K562 (cell line): ENCODE measurements around the gene UBE2S. TPM values are rescaled to one million over a fixed set of nuclear protein-coding genes. Genes with fewer than 3 reads are reported as not detected.
"Not testable (repeated sequence)": the region's sequence is repeated elsewhere in the genome, so short reads cannot be mapped to it uniquely, and the experiment has no call there.

Experiments used
- ATAC-seq: fragments of 200-7000 bp; cut with Tn5 transposase; 3 replicates; pipeline ENCODE4 v1.9.1; 2020; ENCODE audit warnings: moderate library complexity
- BruUV-seq: library from RNA; stranded (reverse); fragments of 400-500 nt; replicated peaks from 2 replicates; lab custom pipeline; 2021; lab: Mats Ljungman, UMichigan
- CTCF ChIA-PET: fragments of 300-600 bp; formaldehyde crosslinking; extraction: SDS; loops from one replicate; lab custom pipeline; 2021; ENCODE audit warnings: low intra/inter-chr PET ratio; lab: Yijun Ruan, JAX
- POLR2A ChIA-PET: fragments of 300-600, 350-650 bp; sonication (Branson Sonifier 250); formaldehyde crosslinking; extraction: SDS; loops from one replicate; lab custom pipeline; 2021; ENCODE audit warnings: antibody characterized with exemption, inconsistent platforms; lab: Yijun Ruan, JAX
- DNase-seq, 4 experiments: peaks; one replicate each; pipeline versions ENCODE4 v3.0.0 to v3.0.0-alpha.2; 2011 to 2018; ENCODE audit warnings: low spot score in 3 of 4, mixed read lengths in 3 of 4; ENCODE audit errors: extremely low read depth in 1 of 4
- FAIRE-seq: peaks from 2 replicates; lab custom pipeline; 2011; peaks lifted over from hg19 to GRCh38; lab: Jason Lieb, UNC
- H2AFZ ChIP-seq: 2 replicates; pipeline ENCODE4 v1.6.0; 2011; ENCODE audit warnings: low read depth, low read length, control low read depth, inconsistent platforms
- H3K27ac ChIP-seq: fragments of 200-600 bp; 3 replicates; pipeline ENCODE4 v1.8.0; 2011; ENCODE audit warnings: low read depth, mild to moderate bottlenecking, control low read depth, inconsistent platforms, low read length, moderate library complexity, mixed read lengths; ENCODE audit errors: extremely low read depth
- H3K27me3 ChIP-seq, 2 experiments: fragments of 300-600 bp in 1 of 2; 2 replicates in 1 of 2; 3 replicates in 1 of 2; pipeline versions ENCODE4 v1.6.0 to v1.8.0; 2011; ENCODE audit warnings: inconsistent platforms in 2 of 2, low read length in 2 of 2, mild to moderate bottlenecking in 1 of 2, mixed read lengths in 1 of 2, moderate library complexity in 1 of 2; ENCODE audit not compliant: control insufficient read depth in 2 of 2, insufficient read depth in 2 of 2
- H3K36me3 ChIP-seq: fragments of 300-600 bp; 3 replicates; pipeline ENCODE4 v1.8.0; 2011; ENCODE audit warnings: mild to moderate bottlenecking, low read length, inconsistent platforms; ENCODE audit not compliant: control insufficient read depth, insufficient read depth
- H3K4me1 ChIP-seq, 2 experiments: fragments of 200-600 bp in 1 of 2; replicated peaks in 1 of 2; 2 replicates in 1 of 2; 3 replicates in 1 of 2; pipeline versions ENCODE4 v1.5.1 to v1.8.0; 2011; ENCODE audit warnings: inconsistent platforms in 2 of 2, low read length in 2 of 2, mild to moderate bottlenecking in 1 of 2, mixed read lengths in 1 of 2, moderate library complexity in 1 of 2; ENCODE audit not compliant: control insufficient read depth in 2 of 2, insufficient read depth in 2 of 2
- H3K4me2 ChIP-seq: 2 replicates; pipeline ENCODE4 v1.6.1; 2011; ENCODE audit warnings: low read length, control low read depth, inconsistent platforms, mixed read lengths; ENCODE audit not compliant: insufficient read depth
- H3K4me3 ChIP-seq: fragments of 200-600 bp; sonication (generic), shearing (Covaris generic); 2 replicates; pipeline ENCODE4 v1.5.1; 2016; ENCODE audit warnings: control low read depth, inconsistent platforms
- H3K79me2 ChIP-seq: fragments of 200-600 bp; 3 replicates; pipeline ENCODE4 v1.8.0; 2011; ENCODE audit warnings: low read length, inconsistent platforms; ENCODE audit not compliant: control insufficient read depth, insufficient read depth
- H3K9ac ChIP-seq, 2 experiments: 2 replicates each; pipeline versions ENCODE4 v1.6.0 to v1.6.1; 2011; ENCODE audit warnings: low read depth in 2 of 2, low read length in 2 of 2, control low read depth in 1 of 2, inconsistent platforms in 1 of 2, mild to moderate bottlenecking in 1 of 2, mixed read lengths in 1 of 2; ENCODE audit not compliant: insufficient read depth in 1 of 2
- H3K9me1 ChIP-seq: one replicate; pipeline ENCODE4 v1.6.0; 2011; ENCODE audit warnings: inconsistent platforms, mild to moderate bottlenecking, low read length, moderate library complexity; ENCODE audit not compliant: control insufficient read depth, insufficient read depth
- H3K9me3 ChIP-seq: replicated peaks from 2 replicates; pipeline ENCODE4 v1.5.1; 2011; ENCODE audit warnings: low read depth, low read length, inconsistent platforms; ENCODE audit not compliant: control insufficient read depth, insufficient read depth
- H4K20me1 ChIP-seq: replicated peaks from 2 replicates; pipeline ENCODE4 v1.6.1; 2011; ENCODE audit warnings: low read length, inconsistent platforms, mixed read lengths; ENCODE audit not compliant: control insufficient read depth, insufficient read depth
- ATF7 ChIP-seq: fragments of 450-650 bp; IDR thresholded peaks from 2 replicates; pipeline ENCODE4 v1.7.1; 2014; ENCODE audit warnings: mild to moderate bottlenecking, moderate library complexity
- BCOR ChIP-seq: fragments of 450-650 bp; IDR thresholded peaks from 2 replicates; pipeline ENCODE4 v1.6.1; 2016
- DIDO1 ChIP-seq: fragments of 450-650 bp; IDR thresholded peaks from 2 replicates; pipeline ENCODE4 v1.6.1; 2016; ENCODE audit warnings: low read depth, missing biosample characterization, missing genetic modification characterization
- GTF2B ChIP-seq: IDR thresholded peaks from 2 replicates; pipeline ENCODE4 v1.6.1; 2011; ENCODE audit not compliant: insufficient read length; ENCODE audit errors: extremely low read depth
- HNRNPLL ChIP-seq: fragments of 200-400 bp; formaldehyde crosslinking; IDR thresholded peaks from 2 replicates; pipeline ENCODE4 v1.6.1; 2017; ENCODE audit warnings: low read length, low read depth, mild to moderate bottlenecking; ENCODE audit not compliant: poor library complexity, severe bottlenecking
- KLF10 ChIP-seq: fragments of 250-450 bp; sonication (Bioruptor Pico); IDR thresholded peaks from 2 replicates; pipeline ENCODE4 v1.6.1; 2021; ENCODE audit warnings: matching md5 sums
- MCM5 ChIP-seq: fragments of 450-650 bp; IDR thresholded peaks from 2 replicates; pipeline ENCODE4 v1.6.1; 2016; ENCODE audit warnings: low read depth
- OTX1 ChIP-seq: fragments of 450-650 bp; formaldehyde crosslinking; IDR thresholded peaks from 2 replicates; pipeline ENCODE4 v1.4.0; 2022; ENCODE audit warnings: mild to moderate bottlenecking
- SREBF1 ChIP-seq: fragments of 150-350 bp; IDR thresholded peaks from 2 replicates; pipeline ENCODE4 v1.6.1; 2014; ENCODE audit warnings: antibody characterized with exemption, low read depth, low read length, borderline replicate concordance
- VEZF1 ChIP-seq: fragments of 200-800 bp; sonication (Bioruptor generic); IDR thresholded peaks from 2 replicates; pipeline ENCODE4 v1.6.1; 2017; ENCODE audit warnings: missing genetic modification characterization, missing compliant biosample characterization
- ZFP36 ChIP-seq: fragments of 150-350 bp; IDR thresholded peaks from 2 replicates; pipeline ENCODE4 v1.6.1; 2018; ENCODE audit warnings: low read length, low read depth; ENCODE audit not compliant: partially characterized antibody
- ZNF121 ChIP-seq: sonication (generic); formaldehyde crosslinking; conservative IDR thresholded peaks from 2 replicates; pipeline ENCODE4 v1.8.0; 2022; ENCODE audit warnings: missing genetic modification reagents
- ZNF644 ChIP-seq: fragments of 200-800 bp; sonication (Bioruptor generic); IDR thresholded peaks from 2 replicates; pipeline ENCODE4 v1.6.1; 2016; ENCODE audit warnings: low read depth, missing genetic modification characterization, missing compliant biosample characterization
- WGBS: fragments of 100-300 bp; shearing (Covaris generic); methylation state at CpG from one replicate; pipeline ENCODE4 v1.1.6; 2016; ENCODE audit warnings: low coverage, mixed read lengths; ENCODE audit not compliant: insufficient coverage; ENCODE audit errors: missing lambda C conversion rate; 5-methylcytosine and 5-hydroxymethylcytosine counted together
- in situ Hi-C: fragments of 300-500 bp; cut with MboI; formaldehyde crosslinking; loops from 4 replicates; pipeline ENCODE4 v1.15.0; 2018; ENCODE audit warnings: inconsistent platforms, mixed read lengths
- intact Hi-C: fragments of 100-400 bp; cut with micrococcal nuclease; formaldehyde crosslinking; loops from 2 replicates; pipeline ENCODE4 v1.14.2; 2022
- polyA plus RNA-seq, 8 experiments: library from polyadenylated mRNA; depleted of rRNA in 4 of 8; stranded (reverse) in 5 of 8; unstranded in 3 of 8; fragments of >200 nt; fragmentation: Nextera tagmentation in 2 of 8; fragmentation: Illumina TruSeq in 1 of 8; extraction: Ambion mirVana in 2 of 8; extraction: Trizol in 1 of 8; gene quantifications; 2 replicates each; pipeline versions ENCODE4 v1.2.1 to v1.2.3, GENCODE V29; 2011 to 2014; ENCODE audit warnings: inconsistent platforms in 1 of 8, missing spikeins in 1 of 8
- total RNA-seq, 7 experiments: library from RNA; depleted of rRNA in 6 of 7; stranded (reverse); fragments of >200 nt in 6 of 7; fragmentation: Illumina TruSeq in 2 of 7; extraction: Trizol in 2 of 7; gene quantifications; 2 replicates each; pipeline versions ENCODE4 v1.2.1 to v1.2.3, GENCODE V29; 2011 to 2021; ENCODE audit warnings: low replicate concordance in 1 of 7
- TF ChIP-seq, protein P1 (sequence below): fragments of 250-450 bp; sonication (Bioruptor Pico); IDR thresholded peaks from 2 replicates; pipeline ENCODE4 v1.8.0; 2022; ENCODE audit warnings: moderate library complexity, mild to moderate bottlenecking, inconsistent platforms

UBE2S gene
- total and polyA plus RNA-seq, 9 of the 15 experiments (the other 6 are each of a cell fraction or from before 2014, with no cell fraction given) = 1.5 to 1,305 (median 157) TPM

- H3K9me1 ChIP-seq, BruUV-seq, H3K27me3 ChIP-seq, H3K4me3 ChIP-seq, intact Hi-C loops, H3K27ac ChIP-seq, H3K9ac ChIP-seq, H2AFZ ChIP-seq, DNase-seq, FAIRE-seq, H3K4me2 ChIP-seq, in situ Hi-C loops, CTCF ChIA-PET, ATAC-seq: not testable (repeated sequence)
- H3K9me3 ChIP-seq = peaks cover 18% of the 10 kb centered on the region
- H3K36me3 ChIP-seq = peaks cover 27% of the 10 kb centered on the region
- POLR2A ChIA-PET = interaction anchor here (0.6 to 1.2 kb wide), 4 partner anchors 16 to 525 kb away, joined by 3 to 4 read pairs (median 4); no protein-coding TSS in a partner anchor
- H3K4me1 ChIP-seq = peaks cover 19 to 35% of the 10 kb centered on the region in 2 experiments
- H3K79me2 ChIP-seq = peaks cover 33% of the 10 kb centered on the region
- WGBS = 79% methylated on average over 8 of the region's 8 CpGs
- peaks cover 17% of the 10 kb centered on the region for H4K20me1 ChIP-seq
- TF ChIP-seq BCOR (peak; percentile 30; the same call in 1 of the 2 replicates), ZNF121 (CRISPR knock-in tag) (peak; percentile 88)
- TF ChIP-seq, all 486 proteins: peak for 2; not testable (repeated sequence) for 484
These were observed 1.6 kb upstream of the UBE2S start for GRCh38 chr19:55409179-55409578.

DNA sequence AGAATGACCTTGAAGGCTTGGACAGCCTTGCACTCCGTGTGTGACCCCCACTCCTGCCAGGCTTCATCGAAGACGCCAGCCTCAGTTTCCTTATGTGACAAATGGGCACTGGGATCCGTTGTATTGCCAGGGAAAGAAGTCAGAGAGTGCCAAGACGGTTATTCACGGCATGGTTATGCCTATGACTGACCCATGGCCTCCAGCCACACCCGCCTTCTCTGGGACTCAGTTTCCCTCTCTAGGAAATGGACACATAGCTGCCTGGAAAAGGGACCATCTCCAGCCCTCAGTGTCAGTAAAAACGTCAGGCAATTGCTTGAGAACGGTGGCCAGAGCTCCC, 915 bp upstream of the UBE2S start:
- Histone ChIP-seq H3K9me3 (peaks cover 18% of the 10 kb centered on the region), H2AFZ (peak overlapping the region; percentile 98), H3K4me1 (peaks cover 19 to 37% of the 10 kb centered on the region in 2 experiments), H3K4me3 (peak overlapping the region; percentile 28), H3K27ac (peak overlapping the region; percentile 100), H3K27me3 (no peaks in the 10 kb centered on the region), H3K36me3 (peaks cover 32% of the 10 kb centered on the region), H3K9ac (peak overlapping the region; percentile 93 to 95), H3K9me1 (peaks cover 6% of the 10 kb centered on the region), H4K20me1 (peaks cover 17% of the 10 kb centered on the region), H3K4me2 (peak overlapping the region; percentile 96), H3K79me2 (peaks cover 37% of the 10 kb centered on the region)
- ChIA-PET CTCF (no interaction called here), POLR2A (interaction anchor here (0.8 to 1.2 kb wide), 4 partner anchors 20 to 346 kb away, joined by 3 to 8 read pairs (median 4); partner anchors contain the start of gene RDH13)
- intact Hi-C loops = no loop called here
- WGBS = 16% methylated on average over 9 of the region's 9 CpGs
- in situ Hi-C loops = no loop called here
- no peak for DNase-seq
- TSS peak; percentile 96 for BruUV-seq
- ATAC-seq = no peak
- FAIRE-seq = no peak
- no peak for TF ChIP-seq GTF2B
- no peak for TF ChIP-seq ZFP36
- TF ChIP-seq HNRNPLL = no peak
- TF ChIP-seq KLF10 (CRISPR knock-in tag) = no peak
- TF ChIP-seq DIDO1 (tag) = no peak
- no peak for TF ChIP-seq OTX1 (CRISPR knock-in tag)
- no peak for TF ChIP-seq ZNF644
- no peak for TF ChIP-seq VEZF1
- no peak for TF ChIP-seq ATF7
- no peak for TF ChIP-seq SREBF1
- no peak for TF ChIP-seq MCM5
- TF ChIP-seq, protein P1, sequence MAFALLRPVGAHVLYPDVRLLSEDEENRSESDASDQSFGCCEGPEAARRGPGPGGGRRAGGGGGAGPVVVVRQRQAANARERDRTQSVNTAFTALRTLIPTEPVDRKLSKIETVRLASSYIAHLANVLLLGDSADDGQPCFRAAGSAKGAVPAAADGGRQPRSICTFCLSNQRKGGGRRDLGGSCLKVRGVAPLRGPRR = 0 out of 2 replicates have a peak, but pooled peaks have one; percentile 18
